GM18519 (cell line): ENCODE results near the gene LRRC4B.

ENCODE experiments used
- ATAC-seq: cut with Tn5 transposase; IDR thresholded peaks from one replicate; pipeline ENCODE4 v1.9.1; 2021; ENCODE audit warnings: mild to moderate bottlenecking, moderate library complexity; ENCODE audit not compliant: unreplicated experiment, low FRiP score

The LRRC4B gene

GRCh38 chr19:50555033-50555432 is 13.2 kb downstream of the LRRC4B start:
- ATAC-seq: no peak

GRCh38 chr19:50554212-50554611 is 14.0 kb downstream of the LRRC4B start:
- no peak for ATAC-seq

GRCh38 chr19:50553134-50553703 is 15.0 kb downstream of the LRRC4B start:
- no peak for ATAC-seq

- no peak for ATAC-seq
Measured at GRCh38 chr19:50552540-50552939, 15.7 kb downstream of the LRRC4B start.

GRCh38 chr19:50551715-50552187 is 16.5 kb downstream of the LRRC4B start:
- no peak for ATAC-seq

GRCh38 chr19:50551034-50551714 is 17.1 kb downstream of the LRRC4B start:
- no peak for ATAC-seq

- ATAC-seq: no peak
Measured at GRCh38 chr19:50550594-50550966, 17.7 kb downstream of the LRRC4B start.

GRCh38 chr19:50549927-50550593 is 18.2 kb downstream of the LRRC4B start:
- ATAC-seq: no peak

GRCh38 chr19:50549059-50549926 is 18.9 kb downstream of the LRRC4B start:
- no peak for ATAC-seq

GRCh38 chr19:50548191-50549058 is 19.8 kb downstream of the LRRC4B start:
- no peak for ATAC-seq

GRCh38 chr19:50547385-50548190 is 20.6 kb downstream of the LRRC4B start:
- no peak for ATAC-seq

- ATAC-seq: no peak
Measured at GRCh38 chr19:50546527-50547221, 21.6 kb downstream of the LRRC4B start.

- ATAC-seq: no peak
Measured at GRCh38 chr19:50542943-50543342, 25.3 kb downstream of the LRRC4B start.

GRCh38 chr19:50537769-50538230 is 30.4 kb downstream of the LRRC4B start:
- no peak for ATAC-seq

- ATAC-seq: no peak
Measured at GRCh38 chr19:50537306-50537685, 30.9 kb downstream of the LRRC4B start.

- ATAC-seq: no peak
Measured at GRCh38 chr19:50536662-50537305, 31.5 kb downstream of the LRRC4B start.

GRCh38 chr19:50535672-50536187 is 32.5 kb downstream of the LRRC4B start:
- ATAC-seq: no peak

GRCh38 chr19:50534478-50534877 is 33.8 kb downstream of the LRRC4B start:
- no peak for ATAC-seq
